Left ventricle myocardium superior (tissue), 1 donor: ENCODE data around the gene CNOT8. TPM values are rescaled to one million over a fixed set of nuclear protein-coding genes. Genes with fewer than 3 reads are reported as not detected.
"Not testable (repeated sequence)": the region's sequence is repeated elsewhere in the genome, so short reads cannot be mapped to it uniquely, and the experiment has no call there.

ENCODE experiments used
- ATAC-seq: fragments of 200-7000 bp; cut with Tn5 transposase; one replicate; pipeline ENCODE4 v1.9.1; 2020; ENCODE audit warnings: mild to moderate bottlenecking, moderate library complexity
- DNase-seq: peaks from one replicate; pipeline ENCODE4 v3.0.0-alpha.2; 2020
- intact Hi-C: fragments of 100-400 bp; cut with micrococcal nuclease; formaldehyde crosslinking; loops from one replicate; pipeline ENCODE4 v1.11.0; 2022
- long read RNA-seq: library from polyadenylated mRNA; unstranded; transcript quantifications from one replicate; pipeline ENCODE4 v2.0.0, GENCODE V29; 2021
- total RNA-seq: library from RNA; stranded (reverse); fragmentation: NEBNext Ultra II Directional; extraction: Animal tissue kit (Norgen Biotek cat#: 25700); gene quantifications from one replicate; pipeline ENCODE4 v1.2.1, GENCODE V29; 2021
- donor health status: DM: no; HTN: yes; CAD: no; lungs with severe emphysema.

Gene CNOT8
- 26.1 TPM for total RNA-seq
- long read RNA-seq, transcript CNOT8-202 (7 exons, 2,604 nt) = minor isoform, 5 of 51 reads
- long read RNA-seq, transcript CNOT8-204 (8 exons, 2,708 nt) = minor isoform, 6 of 51 reads
- long read RNA-seq, transcript CNOT8-201 (7 exons, 2,528 nt) = major isoform, 24 of 51 reads
- long read RNA-seq, partial matches to known transcripts = 1 of 51 reads
- long read RNA-seq, other reads (novel, unspliced or antisense) = 11 of 51 reads

DNA sequence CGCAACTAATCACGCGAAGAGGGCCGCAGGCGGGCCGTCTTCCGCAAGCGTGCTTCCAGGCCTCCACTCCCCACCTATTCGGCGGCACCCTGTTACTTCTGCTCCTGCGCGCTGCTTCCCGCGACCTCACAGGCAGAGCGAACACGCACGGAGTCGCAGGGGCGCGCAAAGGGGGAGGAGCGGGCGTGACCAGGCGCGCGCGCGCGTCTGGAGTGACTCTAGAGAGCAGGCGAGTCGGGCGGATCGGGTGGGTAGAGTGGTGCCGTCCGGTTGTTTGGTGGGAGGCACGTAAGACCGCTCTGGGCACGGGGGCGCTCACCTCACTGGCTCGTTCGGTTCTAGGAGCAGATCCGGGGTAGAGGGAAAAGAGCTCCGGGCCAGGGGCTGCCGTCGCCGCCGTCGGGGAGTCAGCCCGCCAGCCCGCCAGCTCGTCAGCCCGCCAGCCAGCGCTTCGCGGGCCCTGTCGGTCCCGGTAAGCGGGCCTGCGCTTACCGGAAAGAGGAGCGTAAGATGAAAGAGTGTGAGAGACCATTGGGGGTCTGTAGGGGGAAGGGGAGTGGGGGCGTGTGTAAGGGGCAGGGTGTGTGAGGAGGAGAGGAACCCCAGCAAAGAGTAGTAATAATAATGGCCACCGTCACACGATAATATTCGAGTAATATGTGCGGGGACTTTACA lies at the start of gene CNOT8:
TSS of gene CNOT8 (plus strand) at position 331 of the 675 bp plus-strand sequence. CDS start 4,652 bp downstream, outside the sequence.
- intact Hi-C loops = no loop called here
- DNase-seq = peak; percentile 99
- ATAC-seq = peak; percentile 91

DNA sequence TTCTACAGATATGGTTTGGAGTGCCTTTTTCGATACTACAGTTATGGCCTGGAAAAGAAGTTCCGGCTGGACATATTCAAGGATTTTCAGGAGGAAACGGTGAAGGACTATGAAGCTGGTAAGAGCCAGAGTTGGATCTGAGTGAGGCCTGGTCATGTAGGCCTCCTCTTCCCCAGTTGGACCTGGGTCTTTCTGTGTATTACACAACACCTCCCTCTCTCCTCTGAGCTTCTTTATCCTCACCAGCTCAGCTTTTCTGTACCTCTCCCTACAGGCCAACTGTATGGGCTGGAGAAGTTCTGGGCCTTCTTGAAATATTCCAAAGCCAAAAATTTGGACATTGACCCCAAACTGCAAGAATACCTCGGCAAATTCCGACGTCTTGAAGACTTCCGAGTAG lies 47.2 kb upstream of the CNOT8 start:
- DNase-seq = no peak
- intact Hi-C loops = loop anchor here (5.0 kb wide), 1 partner anchor 159 kb away; no protein-coding TSS in a partner anchor
- ATAC-seq = no peak

DNA sequence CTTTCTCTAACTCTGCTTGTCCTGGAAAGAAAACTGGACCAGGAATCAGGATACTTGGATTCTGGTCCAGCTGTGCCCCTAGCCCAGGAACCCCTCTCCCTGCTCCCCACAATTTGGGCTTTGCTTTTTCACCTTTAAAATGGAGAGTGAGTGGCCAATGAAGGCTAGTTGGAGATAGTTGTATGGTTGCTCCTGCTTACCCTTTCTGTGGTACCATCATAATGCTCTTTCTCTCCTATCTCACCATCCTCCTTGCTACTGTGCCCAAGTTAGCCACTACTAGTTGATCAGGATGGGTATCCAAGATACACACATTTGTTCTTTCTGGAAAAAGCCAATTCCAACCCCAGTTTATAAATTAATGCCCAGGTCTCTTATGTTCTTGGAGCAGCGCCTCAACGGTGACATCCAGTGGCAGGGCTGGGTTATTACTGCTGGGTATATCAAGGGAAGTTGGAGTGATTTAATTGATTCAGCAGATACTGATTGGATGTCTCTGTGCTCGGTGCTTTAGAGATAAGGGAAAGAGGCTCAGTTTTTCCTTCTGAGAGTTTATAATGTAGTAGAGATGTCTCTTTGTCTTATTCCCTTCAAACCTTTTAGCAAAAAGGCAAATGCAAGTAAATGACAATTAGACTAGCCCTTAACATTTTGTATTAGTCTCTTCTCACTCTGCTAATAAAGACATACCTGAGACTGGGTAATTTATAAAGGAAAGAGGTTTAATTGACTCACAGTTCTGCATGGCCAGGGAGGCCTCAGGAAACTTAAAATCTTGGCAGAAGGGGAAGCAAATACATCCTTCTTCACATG lies 46.6 kb upstream of the CNOT8 start:
- intact Hi-C loops = loop anchor here (5.0 kb wide), 1 partner anchor 160 kb away; no protein-coding TSS in a partner anchor
- DNase-seq = peak; percentile 71

DNA sequence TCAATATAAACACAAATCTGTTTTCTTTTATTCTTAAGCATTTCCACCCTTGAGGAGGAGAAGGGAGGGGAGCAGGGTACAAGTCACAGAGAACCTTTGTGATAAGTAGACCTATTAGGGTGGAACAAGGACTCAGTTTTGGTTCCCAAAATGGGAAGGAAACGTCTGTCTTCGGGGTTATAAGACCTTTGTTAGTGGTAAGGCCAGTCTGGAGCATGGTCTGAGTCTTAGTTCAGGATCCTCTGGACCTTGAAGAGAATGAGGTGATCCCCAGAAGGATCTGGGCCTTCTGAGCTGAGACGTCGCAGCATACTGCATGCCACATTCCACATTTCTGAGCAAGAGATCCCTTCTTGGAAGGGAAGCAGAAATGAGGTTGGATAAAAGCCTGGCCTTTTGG lies 45.3 kb upstream of the CNOT8 start:
- no peak for ATAC-seq
- DNase-seq = no peak
- intact Hi-C loops = loop anchor here (5.0 kb wide), 1 partner anchor 161 kb away; no protein-coding TSS in a partner anchor

More for the DNA sequence above, 46.6 kb upstream of the CNOT8 start:
- peak; percentile 62 for ATAC-seq

DNA sequence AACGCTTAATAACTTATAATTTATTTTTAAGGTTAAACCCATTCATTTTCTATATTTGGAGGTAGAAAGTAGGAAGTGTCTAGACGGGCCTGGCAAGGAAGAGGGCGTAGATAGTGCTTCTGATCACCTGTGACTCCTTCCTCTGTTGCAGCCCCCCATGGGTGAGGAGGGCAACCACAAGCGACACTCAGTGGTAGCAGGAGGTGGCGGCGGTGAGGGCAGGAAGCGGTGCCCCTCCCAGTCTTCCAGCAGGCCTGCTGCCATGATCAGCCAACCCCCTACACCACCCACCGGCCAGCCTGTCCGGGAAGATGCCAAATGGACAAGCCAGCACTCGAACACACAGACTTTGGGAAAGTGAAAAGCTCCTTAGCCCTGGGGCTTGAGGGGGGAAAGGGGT lies 44.7 kb upstream of the CNOT8 start:
- DNase-seq (peak; percentile 37), ATAC-seq (no peak)
- intact Hi-C loops = loop anchor here (5.0 kb wide), 1 partner anchor 161 kb away; no protein-coding TSS in a partner anchor

DNA sequence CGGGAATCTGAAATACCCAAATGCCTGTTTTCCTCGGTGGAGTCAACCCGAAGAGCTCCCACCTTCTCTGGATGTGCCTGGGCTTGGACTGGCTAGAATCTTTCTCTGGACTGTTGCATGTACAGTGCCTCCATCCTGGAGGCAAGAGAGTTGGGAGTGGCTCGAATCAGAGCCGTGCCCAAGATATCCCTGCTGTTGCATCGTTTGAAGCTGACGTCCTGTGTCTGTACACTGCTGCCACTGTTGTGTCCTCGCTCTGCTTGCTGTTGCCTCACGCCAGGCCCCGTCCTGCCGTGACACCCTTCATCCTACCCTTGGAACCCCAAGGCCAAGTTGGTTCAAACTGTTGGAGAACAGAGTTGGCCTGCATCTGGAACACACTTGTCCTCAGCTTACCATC lies 43.4 kb upstream of the CNOT8 start:
- intact Hi-C loops = no loop called here
- DNase-seq (no peak), ATAC-seq (no peak)

DNA sequence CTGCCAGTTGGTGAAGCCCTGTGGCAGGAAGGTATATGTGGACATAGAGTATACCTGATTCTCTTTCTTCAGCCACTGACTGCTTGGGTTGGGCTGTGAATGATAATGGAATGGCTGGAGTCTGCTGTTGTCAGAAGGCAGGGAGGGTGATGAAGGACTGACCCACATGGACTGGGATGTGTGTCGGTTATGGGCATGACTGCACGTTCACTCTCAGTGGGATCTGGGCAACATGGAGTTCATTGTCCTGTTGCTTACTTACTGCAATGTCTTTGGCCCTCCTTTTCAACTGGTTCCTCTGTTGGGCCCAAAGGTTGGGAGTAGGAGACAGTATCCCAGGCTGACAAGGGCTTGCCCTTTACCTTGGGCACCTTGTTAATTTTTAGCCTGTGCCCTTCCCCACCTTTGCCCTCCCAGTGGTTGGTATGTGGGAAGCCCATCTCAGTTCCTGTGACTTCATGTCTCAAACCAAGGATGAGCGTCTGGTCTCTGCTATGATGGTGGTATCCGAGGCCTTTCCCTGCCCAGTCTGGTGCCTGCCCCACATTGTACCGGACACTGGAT lies 42.7 kb upstream of the CNOT8 start:
- no peak for DNase-seq
- intact Hi-C loops = no loop called here
- ATAC-seq = no peak

DNA sequence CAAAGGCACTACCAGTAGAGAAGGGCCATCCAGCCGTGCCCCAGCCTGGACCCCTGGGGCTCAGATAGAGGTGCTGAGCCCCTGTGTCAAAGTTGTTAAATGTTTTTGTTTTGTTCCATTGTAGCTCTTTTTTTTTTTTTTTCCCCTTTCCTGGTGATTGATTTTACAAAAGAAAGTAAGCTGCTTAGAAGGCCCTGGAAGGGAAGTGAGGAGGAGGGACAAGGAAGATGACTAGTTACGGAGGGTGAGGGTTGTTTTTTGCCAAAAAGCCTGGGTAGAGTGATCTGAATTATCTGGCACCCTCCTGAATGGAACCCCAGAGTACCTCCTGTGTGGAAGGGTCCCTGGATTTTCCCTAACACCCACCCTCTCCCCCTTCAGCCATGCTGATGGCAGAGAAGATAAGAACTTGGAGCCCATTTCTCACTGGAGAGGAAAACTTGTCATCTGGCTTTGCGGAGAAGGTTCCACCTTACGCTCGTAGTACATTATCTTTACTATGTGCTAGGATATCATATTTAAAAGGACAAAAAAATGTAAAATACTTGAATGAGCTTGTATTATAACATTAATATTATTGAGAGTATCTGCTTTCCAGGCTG lies 41.4 kb upstream of the CNOT8 start:
- intact Hi-C loops = no loop called here
- no peak for ATAC-seq
- DNase-seq = no peak

DNA sequence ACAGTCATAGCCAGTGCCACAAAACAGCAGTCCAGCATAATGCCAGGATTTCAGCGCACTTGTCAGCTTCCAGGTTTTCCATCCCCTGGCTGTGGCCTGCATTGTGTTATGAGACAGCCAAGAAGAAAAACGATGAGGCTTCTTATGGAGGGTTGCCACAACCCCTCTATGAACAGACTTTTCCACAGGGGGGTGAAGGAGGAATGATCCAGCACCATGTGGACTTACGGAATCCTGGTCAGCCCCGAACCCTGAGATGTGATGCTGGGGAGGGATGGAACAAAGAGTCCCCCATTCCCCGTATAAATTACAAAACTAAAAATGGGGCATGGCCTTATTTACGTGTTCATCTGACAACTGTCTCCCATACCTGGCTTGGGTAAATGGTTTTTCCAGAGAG lies 40.6 kb upstream of the CNOT8 start:
- intact Hi-C loops = no loop called here
- DNase-seq (no peak), ATAC-seq (no peak)

DNA sequence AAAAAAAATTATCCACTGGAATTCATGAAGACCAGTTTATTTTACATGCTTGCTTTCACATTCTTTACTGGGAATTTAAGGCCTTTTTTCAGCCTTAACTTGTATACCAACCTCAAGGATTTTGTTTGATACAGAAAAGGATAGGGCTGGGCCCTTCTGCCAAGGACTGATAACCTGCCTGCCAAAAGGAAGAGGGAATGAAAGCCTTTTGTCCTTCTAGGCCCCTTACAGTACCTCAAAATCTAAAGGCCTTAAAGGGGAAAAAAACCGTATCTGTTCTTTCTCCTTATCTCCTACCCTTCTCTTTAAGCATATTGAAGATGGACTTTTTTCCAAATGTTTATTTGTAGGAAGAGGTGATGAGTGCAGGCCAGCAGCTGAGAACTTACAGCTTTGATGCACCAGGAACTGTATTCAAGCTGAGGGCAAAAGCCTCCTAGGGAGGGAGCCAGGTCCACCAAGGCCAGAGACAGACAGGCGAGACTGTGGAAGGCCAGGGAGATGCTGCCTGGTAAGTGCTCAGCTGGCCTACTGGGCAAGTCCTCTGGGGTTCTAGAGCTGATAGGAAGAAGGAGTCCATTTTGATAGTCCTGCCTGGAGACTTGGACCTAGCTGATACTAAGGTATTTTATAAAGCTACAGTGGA lies 39.8 kb upstream of the CNOT8 start:
- intact Hi-C loops = no loop called here
- DNase-seq (no peak), ATAC-seq (peak; percentile 12)

DNA sequence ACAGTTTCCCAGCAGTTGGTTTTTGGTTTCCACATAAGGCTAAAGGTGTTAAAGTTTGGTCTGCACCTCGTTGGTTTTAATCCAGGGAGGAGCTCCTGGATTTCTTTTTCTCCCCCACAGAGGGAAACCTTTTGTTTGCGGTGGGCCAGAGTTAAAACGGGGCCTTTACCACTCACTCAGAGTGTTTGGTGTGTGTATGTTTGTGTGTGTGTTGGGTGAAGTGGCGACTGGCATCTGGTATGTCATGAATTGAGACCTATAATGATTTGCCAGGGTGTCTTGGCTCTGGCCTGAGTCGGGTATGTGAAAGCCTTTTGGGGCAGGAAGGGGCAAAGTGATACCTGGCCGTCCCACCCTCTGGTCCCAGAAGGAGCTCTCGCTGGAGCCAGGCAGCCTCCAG lies 38.9 kb upstream of the CNOT8 start:
- ATAC-seq (no peak), DNase-seq (no peak)
- intact Hi-C loops = no loop called here

DNA sequence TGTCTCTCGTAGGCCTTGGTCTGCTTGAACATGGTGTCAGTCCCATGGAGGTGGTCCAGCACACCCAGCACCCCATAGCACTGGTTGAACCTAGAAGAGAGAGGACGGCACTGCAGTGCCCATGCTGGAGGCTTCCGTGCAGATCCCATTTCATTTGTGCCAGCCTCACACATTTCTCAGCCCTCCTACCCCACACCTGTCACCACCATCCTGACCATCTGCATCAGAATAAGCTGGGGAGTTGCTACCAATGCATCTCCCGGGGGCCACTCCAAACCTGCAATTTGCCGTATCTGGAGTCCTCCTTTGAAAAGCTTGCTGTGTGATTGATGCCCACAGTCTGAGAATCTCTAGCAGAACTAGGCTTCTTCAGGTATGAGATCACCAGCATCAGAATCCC lies 38.0 kb upstream of the CNOT8 start:
- ATAC-seq (no peak), DNase-seq (no peak)
- intact Hi-C loops = no loop called here

DNA sequence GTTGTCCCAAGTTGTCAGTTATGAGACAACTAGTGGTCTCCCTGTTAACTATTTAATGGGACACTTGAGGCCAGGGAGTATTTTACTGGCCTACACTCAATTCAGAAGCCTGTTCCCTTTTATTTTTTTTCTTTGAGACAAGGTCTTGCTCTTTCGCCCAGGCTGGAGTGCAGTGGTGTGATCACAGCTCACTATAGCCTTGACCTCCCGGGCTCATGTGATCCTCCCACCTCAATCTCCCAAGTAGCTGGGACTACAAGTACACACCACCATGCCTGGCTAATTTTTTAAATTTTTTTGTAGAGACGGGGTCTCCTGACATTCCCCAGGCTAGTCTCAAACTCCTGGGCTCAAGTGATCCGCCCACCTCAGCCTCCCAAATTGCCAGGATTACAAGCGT lies 35.5 kb upstream of the CNOT8 start:
- DNase-seq, intact Hi-C loops, ATAC-seq: not testable (repeated sequence)

DNA sequence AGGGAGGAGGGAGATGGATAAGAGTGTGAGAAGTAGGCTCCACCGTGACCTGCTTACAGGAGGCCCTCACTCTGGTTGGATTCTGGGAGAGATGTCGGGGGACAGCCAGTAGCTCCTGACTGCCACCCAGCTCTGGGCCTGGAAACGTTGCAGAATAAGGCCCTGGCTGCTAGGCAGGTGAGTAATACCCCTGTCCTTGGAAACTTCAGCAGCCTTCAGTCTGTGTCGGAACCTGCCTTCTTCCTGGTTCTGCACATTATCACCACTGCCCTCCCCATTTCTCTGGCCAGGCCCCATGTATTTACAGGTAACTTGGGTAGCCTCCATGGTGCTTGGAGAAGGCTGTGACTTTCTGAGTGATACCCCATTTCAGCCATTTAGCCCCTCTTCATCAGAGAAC lies 34.8 kb upstream of the CNOT8 start:
- intact Hi-C loops = no loop called here
- no peak for DNase-seq
- ATAC-seq = no peak

DNA sequence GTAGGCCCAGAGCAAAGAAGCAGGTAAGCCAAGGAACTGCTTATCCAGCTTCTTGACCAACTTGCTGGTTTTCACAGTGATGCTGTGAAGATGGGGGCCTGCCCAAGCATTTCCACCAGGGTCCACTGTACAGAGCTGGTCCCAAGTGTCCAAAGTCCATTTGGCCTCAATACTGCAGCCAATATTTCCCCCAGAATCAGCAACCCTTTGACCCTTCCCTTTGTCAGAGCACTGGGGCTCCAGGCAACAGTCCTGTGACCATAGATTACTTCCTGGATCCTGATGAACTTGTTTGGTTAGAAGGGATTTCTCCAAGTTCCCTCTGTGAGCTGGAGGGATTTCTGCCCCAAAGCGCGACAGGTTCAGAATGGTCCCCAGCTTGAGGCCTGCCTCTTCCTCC lies 34.4 kb upstream of the CNOT8 start:
- ATAC-seq (no peak), DNase-seq (no peak)
- intact Hi-C loops = no loop called here

DNA sequence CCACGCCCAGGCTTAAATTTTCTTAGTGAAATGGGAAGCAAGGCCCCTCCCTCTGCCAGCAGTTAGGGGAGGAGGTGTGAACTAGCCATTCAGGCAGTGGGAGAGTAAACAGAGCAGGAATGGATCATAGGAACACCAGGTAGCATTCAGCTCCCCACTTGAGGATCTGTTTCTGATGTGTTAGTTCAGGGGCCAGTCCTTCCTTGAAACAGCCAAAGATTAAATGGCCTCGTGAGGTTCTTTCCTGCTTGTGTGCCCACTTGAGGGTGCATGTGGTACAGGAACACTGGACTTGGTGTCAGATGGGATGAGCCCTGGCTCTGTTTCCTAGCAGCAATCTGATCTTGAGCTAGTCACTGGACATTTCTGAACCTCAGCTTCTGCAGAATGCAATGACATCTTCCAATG lies 29.2 kb upstream of the CNOT8 start:
- no peak for ATAC-seq
- intact Hi-C loops = no loop called here
- no peak for DNase-seq

DNA sequence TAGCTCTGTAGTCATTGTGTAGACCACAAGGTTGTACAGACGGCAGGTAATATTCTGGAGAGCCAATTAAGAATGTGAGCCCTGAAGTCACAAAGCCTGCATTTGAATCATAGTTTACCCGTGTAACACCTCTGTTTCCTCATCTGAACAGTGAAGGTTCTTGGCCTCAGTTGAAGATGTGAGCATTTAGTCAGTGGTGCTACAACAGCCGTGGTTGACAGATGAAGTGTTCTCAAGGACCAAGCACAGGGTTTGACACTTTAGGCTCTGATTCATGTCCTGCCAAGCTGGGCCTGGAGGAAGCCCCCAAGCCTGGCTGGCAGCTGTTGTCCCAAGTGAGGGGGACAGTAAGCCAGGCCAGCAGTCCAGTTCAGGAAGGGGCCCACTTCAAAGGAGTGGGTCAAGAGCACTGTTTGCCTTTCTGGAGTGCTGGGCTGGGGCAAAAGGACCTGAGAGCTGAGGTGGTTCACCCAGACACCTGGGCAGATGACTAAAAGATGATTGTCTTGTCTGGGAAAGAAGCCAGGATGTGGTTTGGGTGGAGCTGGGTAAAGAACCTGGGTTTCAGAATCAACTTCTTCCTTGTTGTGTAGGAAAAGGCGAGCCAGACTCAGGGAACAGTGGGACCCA lies 28.7 kb upstream of the CNOT8 start:
- intact Hi-C loops = no loop called here
- no peak for ATAC-seq
- DNase-seq = no peak

DNA sequence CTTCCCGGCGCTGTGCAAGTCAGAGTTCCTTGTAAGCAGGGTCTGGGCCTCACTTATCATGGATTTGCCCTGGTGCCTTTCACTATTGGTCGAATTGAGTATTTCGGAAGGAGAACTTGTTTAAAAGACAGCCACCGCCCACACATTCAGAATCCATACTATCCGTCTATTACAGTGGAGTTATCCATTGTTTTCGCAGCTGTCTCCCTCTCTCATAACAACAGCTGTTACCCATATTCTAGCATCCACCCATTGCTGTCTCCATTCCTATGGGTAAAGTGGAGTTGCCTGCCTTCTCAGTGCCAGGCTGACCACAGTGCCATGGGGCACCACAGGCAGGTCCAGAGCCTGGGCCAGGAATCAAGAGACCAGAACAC lies 28.2 kb upstream of the CNOT8 start:
- no peak for ATAC-seq
- DNase-seq = no peak
- intact Hi-C loops = no loop called here

DNA sequence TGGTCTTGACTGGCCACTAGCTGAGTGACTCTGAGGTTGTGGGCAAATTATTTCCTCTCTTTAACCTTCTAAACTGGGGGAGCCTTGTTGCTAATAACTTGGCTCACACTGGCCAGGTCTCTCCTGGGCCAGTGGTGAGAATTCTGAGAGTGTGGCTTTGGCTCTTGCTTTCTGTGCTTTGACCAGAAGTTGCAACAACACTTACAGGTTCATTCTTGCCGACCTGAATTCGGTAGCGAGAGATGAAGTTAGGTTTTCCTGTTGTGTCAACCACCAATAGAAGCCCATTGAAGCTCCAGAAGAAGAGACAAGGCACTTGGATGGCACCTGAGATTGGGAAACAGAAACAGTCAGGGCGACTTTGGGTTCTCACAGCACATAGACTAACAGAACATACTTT lies 27.8 kb upstream of the CNOT8 start:
- no peak for DNase-seq
- intact Hi-C loops = no loop called here
- no peak for ATAC-seq
